K562 (cell line): Measurements from ENCODE around the gene RAB31. TPM values are rescaled to one million over a fixed set of nuclear protein-coding genes. Genes with fewer than 3 reads are reported as not detected.
A peak's percentile ranks its signal among the peaks of the same experiment; 100 is the strongest.

Experiments used
- CEBPZ ChIP-seq: fragments of 150-350 bp; IDR thresholded peaks from 2 replicates; pipeline ENCODE4 v1.6.1; 2014; ENCODE audit warnings: low read depth, mild to moderate bottlenecking, low read length, borderline replicate concordance
- CXXC5 ChIP-seq: fragments of 250-450 bp; sonication (Bioruptor Pico); IDR thresholded peaks from 2 replicates; pipeline ENCODE4 v1.8.0; 2022; ENCODE audit warnings: inconsistent platforms, mild to moderate bottlenecking, moderate library complexity
- E2F6 ChIP-seq, 2 experiments: IDR thresholded peaks; 2 replicates each; pipeline ENCODE4 v1.6.1; 2011; ENCODE audit warnings: borderline replicate concordance in 1 of 2, control low read depth in 1 of 2, low read depth in 1 of 2, low read length in 1 of 2, mild to moderate bottlenecking in 1 of 2, mixed read lengths in 1 of 2, moderate library complexity in 1 of 2; ENCODE audit not compliant: insufficient read depth in 1 of 2, insufficient read length in 1 of 2, poor library complexity in 1 of 2, severe bottlenecking in 1 of 2; ENCODE audit errors: extremely low read depth in 1 of 2
- ETV1 ChIP-seq: fragments of 450-650 bp; conservative IDR thresholded peaks from 2 replicates; pipeline ENCODE4 v1.6.1; 2016; ENCODE audit warnings: missing genetic modification characterization, control low read depth, low read depth, missing compliant biosample characterization
- HMBOX1 ChIP-seq: sonication (generic); IDR thresholded peaks from 2 replicates; pipeline ENCODE4 v1.6.1; 2016
- HNRNPLL ChIP-seq: fragments of 200-400 bp; formaldehyde crosslinking; IDR thresholded peaks from 2 replicates; pipeline ENCODE4 v1.6.1; 2017; ENCODE audit warnings: low read length, low read depth, mild to moderate bottlenecking; ENCODE audit not compliant: poor library complexity, severe bottlenecking
- LARP7 ChIP-seq: fragments of 450-650 bp; IDR thresholded peaks from 2 replicates; pipeline ENCODE4 v1.6.1; 2016
- LCOR ChIP-seq: sonication (generic); formaldehyde crosslinking; IDR thresholded peaks from 2 replicates; pipeline ENCODE4 v1.8.0; 2022; ENCODE audit warnings: mild to moderate bottlenecking, missing genetic modification reagents
- LEF1 ChIP-seq: fragments of 450-650 bp; IDR thresholded peaks from 2 replicates; pipeline ENCODE4 v1.6.1; 2016; ENCODE audit warnings: mild to moderate bottlenecking
- MTA3 ChIP-seq: fragments of 450-650 bp; formaldehyde crosslinking; IDR thresholded peaks from 2 replicates; pipeline ENCODE4 v1.6.1; 2017; ENCODE audit warnings: mild to moderate bottlenecking, borderline replicate concordance
- MTF1 ChIP-seq: fragments of 250-450 bp; sonication (Bioruptor Pico); IDR thresholded peaks from 2 replicates; pipeline ENCODE4 v1.9.0; 2021; ENCODE audit warnings: moderate library complexity, mild to moderate bottlenecking, inconsistent platforms, borderline replicate concordance
- NR2F6 ChIP-seq: fragments of 450-650 bp; formaldehyde crosslinking; IDR thresholded peaks from 2 replicates; pipeline ENCODE4 v1.4.0; 2020; ENCODE audit warnings: mild to moderate bottlenecking
- POLR3G ChIP-seq: IDR thresholded peaks from 2 replicates; pipeline ENCODE4 v1.6.1; 2011; ENCODE audit not compliant: insufficient read length, insufficient replicate concordance; ENCODE audit errors: extremely low read depth
- PTTG1 ChIP-seq: fragments of 450-650 bp; IDR thresholded peaks from 2 replicates; pipeline ENCODE4 v1.6.1; 2016; ENCODE audit warnings: low read depth, mild to moderate bottlenecking, missing genetic modification characterization, missing compliant biosample characterization
- PURB ChIP-seq: sonication (generic); formaldehyde crosslinking; IDR thresholded peaks from 2 replicates; pipeline ENCODE4 v1.9.0; 2021; ENCODE audit warnings: low read depth, mild to moderate bottlenecking, missing genetic modification reagents
- SMARCA4 ChIP-seq: fragments of 450-650 bp; IDR thresholded peaks from 2 replicates; pipeline ENCODE4 v1.6.1; 2016
- TARDBP ChIP-seq: fragments of 450-650 bp; IDR thresholded peaks from 2 replicates; pipeline ENCODE4 v1.6.1; 2016
- ZFP1 ChIP-seq: fragments of 450-650 bp; formaldehyde crosslinking; IDR thresholded peaks from 2 replicates; pipeline ENCODE4 v1.4.0; 2020; ENCODE audit warnings: mild to moderate bottlenecking, mixed read lengths
- ZNF408 ChIP-seq: fragments of 250-450 bp; sonication (Bioruptor Pico); IDR thresholded peaks from 2 replicates; pipeline ENCODE4 v1.4.0; 2020; ENCODE audit warnings: low read depth, mild to moderate bottlenecking, moderate library complexity
- ZNF586 ChIP-seq: fragments of 450-650 bp; formaldehyde crosslinking; conservative IDR thresholded peaks from 2 replicates; pipeline ENCODE4 v1.4.0; 2020; ENCODE audit warnings: mild to moderate bottlenecking, moderate library complexity
- ZNF589 ChIP-seq: fragments of 200-800 bp; sonication (Bioruptor generic); IDR thresholded peaks from 2 replicates; pipeline ENCODE4 v1.6.1; 2016; ENCODE audit warnings: low read depth, missing genetic modification characterization, missing compliant biosample characterization
- polyA plus RNA-seq, 8 experiments: library from polyadenylated mRNA; depleted of rRNA in 4 of 8; stranded (reverse) in 5 of 8; unstranded in 3 of 8; fragments of >200 nt; fragmentation: Nextera tagmentation in 2 of 8; fragmentation: Illumina TruSeq in 1 of 8; extraction: Ambion mirVana in 2 of 8; extraction: Trizol in 1 of 8; gene quantifications; 2 replicates each; pipeline versions ENCODE4 v1.2.1 to v1.2.3, GENCODE V29; 2011 to 2014; ENCODE audit warnings: inconsistent platforms in 1 of 8, missing spikeins in 1 of 8
- total RNA-seq, 7 experiments: library from RNA; depleted of rRNA in 6 of 7; stranded (reverse); fragments of >200 nt in 6 of 7; fragmentation: Illumina TruSeq in 2 of 7; extraction: Trizol in 2 of 7; gene quantifications; 2 replicates each; pipeline versions ENCODE4 v1.2.1 to v1.2.3, GENCODE V29; 2011 to 2021; ENCODE audit warnings: low replicate concordance in 1 of 7
- TF ChIP-seq, protein P1 (sequence below): fragments of 450-650 bp; IDR thresholded peaks from 2 replicates; pipeline ENCODE4 v1.6.1; 2016; ENCODE audit warnings: antibody characterized with exemption

Gene RAB31
- total and polyA plus RNA-seq, 9 of the 15 experiments (the other 6 are each of a cell fraction or from before 2014, with no cell fraction given): 20.7 to 70.4 (median 41.3) TPM

- no peak for TF ChIP-seq ZNF586
- no peak for TF ChIP-seq MTF1 (CRISPR knock-in tag)
- no peak for TF ChIP-seq TARDBP
- no peak for TF ChIP-seq POLR3G
- TF ChIP-seq ZNF408 (CRISPR knock-in tag): no peak
- TF ChIP-seq HMBOX1: peak; percentile 90
- TF ChIP-seq NR2F6 (CRISPR knock-in tag): no peak
- TF ChIP-seq MTA3: peak; percentile 39; the same call in 1 of the 2 replicates
- TF ChIP-seq LEF1: no peak
- TF ChIP-seq PURB (CRISPR knock-in tag): no peak
- TF ChIP-seq LARP7: no peak
- peak; percentile 51 for TF ChIP-seq ETV1 (tag)
- peak; percentile 57; the same call in 1 of the 2 replicates for TF ChIP-seq SMARCA4
- peak; percentile 18 to 28 for TF ChIP-seq E2F6 (IDR thresholded peaks at IDR 0.05; ENCODE audit: borderline replicate concordance in 1 of 2, extremely low read depth in 1 of 2, insufficient read depth in 1 of 2, insufficient read length in 1 of 2, low read depth in 1 of 2, low read length in 1 of 2, poor library complexity in 1 of 2, severe bottlenecking in 1 of 2)
- TF ChIP-seq CXXC5 (CRISPR knock-in tag): peak; percentile 44
- TF ChIP-seq ZFP1 (CRISPR knock-in tag): no peak
- TF ChIP-seq PTTG1 (tag): 0 out of 2 replicates have a peak, but pooled peaks have one; percentile 25
- no peak for TF ChIP-seq HNRNPLL
- peak; percentile 63 for TF ChIP-seq ZNF589
- TF ChIP-seq, protein P1, sequence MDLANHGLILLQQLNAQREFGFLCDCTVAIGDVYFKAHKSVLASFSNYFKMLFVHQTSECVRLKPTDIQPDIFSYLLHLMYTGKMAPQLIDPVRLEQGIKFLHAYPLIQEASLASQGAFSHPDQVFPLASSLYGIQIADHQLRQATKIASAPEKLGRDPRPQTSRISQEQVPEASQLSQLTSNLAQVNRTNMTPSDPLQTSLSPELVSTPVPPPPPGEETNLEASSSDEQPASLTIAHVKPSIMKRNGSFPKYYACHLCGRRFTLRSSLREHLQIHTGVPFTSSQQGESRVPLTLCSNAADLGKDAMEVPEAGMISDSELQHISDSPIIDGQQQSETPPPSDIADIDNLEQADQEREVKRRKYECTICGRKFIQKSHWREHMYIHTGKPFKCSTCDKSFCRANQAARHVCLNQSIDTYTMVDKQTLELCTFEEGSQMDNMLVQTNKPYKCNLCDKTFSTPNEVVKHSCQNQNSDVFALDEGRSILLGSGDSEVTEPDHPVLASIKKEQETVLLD: peak; percentile 62; the same call in 1 of the 2 replicates
- no peak for TF ChIP-seq CEBPZ
- no peak for TF ChIP-seq LCOR
Measured at GRCh38 chr18:9827793-9828505, 119.8 kb downstream of the RAB31 start (continued).
